SIG-M5 (cell line): ENCODE results near the gene OVCA2.
"Not testable (repeated sequence)": the region's sequence is repeated elsewhere in the genome, so short reads cannot be mapped to it uniquely, and the experiment has no call there.

Experiments used
- DNase-seq: peaks from one replicate; lab custom pipeline; 2025; lab: John Stamatoyannopoulos, UW

OVCA2 gene

DNA sequence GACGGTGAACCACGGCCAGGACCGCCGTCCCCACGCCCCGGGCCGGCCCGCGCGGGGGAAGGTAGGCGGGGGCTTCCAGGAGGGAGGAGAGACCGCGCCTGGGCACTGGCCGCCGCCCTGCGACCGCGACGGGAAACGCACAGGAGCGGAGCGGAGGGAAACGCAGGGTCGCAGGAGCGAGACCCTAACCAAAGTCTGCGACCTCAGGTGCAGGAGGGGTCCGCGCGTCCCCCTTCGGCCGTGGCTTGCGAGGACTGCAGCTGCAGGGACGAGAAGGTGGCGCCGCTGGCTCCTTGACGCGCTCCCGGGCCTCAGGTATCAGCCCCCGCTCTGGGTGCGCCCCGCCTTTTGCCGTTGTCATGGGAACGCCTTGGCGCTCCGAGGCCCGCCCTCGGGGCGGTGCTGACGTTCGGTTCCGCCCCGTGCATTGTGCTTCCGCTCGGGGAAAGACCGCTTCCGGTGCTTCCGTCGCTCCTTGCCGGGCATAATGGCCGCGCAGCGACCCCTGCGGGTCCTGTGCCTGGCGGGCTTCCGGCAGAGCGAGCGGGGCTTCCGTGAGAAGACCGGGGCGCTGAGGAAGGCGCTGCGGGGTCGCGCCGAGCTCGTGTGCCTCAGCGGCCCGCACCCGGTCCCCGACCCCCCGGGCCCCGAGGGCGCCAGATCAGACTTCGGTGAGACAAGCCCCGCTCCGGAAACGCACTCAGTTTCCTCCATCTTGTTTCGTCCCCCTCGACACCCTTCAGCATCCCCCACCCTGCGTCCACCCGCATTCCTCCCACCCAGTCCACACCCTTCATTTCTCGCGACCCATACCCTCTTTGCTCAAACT, at the start of gene OVCA2:
OVCA2 (plus strand) TSS at position 462 of the 829 bp plus-strand sequence; CDS start at position 488, 26 bp downstream.
- DNase-seq, result peak; percentile 43

DNA sequence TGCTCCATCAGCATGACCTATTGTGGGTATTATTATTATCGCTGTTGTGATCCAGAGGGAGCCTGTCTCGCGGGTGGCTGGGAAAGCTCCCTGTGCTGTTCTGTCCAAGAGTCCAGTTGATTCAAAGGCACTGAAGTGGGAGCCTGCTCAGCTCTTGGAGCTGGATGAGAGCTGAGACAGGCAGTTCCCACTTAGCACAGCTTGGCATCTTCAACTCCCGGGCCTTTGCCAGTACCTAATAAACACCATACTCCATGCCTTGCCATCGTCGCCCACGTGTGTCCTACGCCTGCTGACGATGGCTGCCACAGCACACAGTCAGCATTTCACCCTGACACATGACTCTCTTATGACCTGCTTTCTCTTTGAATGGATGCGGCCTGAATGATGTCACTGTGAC, 49.3 kb upstream of the OVCA2 start:
- DNase-seq, result no peak

DNA sequence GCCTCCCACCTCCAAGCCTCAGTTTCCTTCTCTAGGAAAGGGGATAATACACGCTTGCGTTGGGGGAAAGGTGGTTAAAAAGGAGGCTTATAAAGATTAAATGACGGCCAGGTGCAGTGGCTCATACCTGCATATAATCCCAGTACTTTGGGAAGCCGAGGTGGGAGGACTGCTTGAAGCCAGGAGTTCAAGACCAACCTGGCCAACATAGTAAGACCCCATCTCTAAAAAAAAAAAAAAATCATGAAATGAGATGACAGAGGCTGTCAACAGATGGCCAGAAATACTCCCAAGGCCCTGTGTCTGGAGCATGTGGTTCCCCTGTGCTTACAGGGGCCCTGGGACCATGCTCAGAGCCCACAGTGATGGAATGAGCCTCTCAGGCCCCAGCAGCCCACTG, 47.1 kb upstream of the OVCA2 start:
- DNase-seq, result no peak

DNA sequence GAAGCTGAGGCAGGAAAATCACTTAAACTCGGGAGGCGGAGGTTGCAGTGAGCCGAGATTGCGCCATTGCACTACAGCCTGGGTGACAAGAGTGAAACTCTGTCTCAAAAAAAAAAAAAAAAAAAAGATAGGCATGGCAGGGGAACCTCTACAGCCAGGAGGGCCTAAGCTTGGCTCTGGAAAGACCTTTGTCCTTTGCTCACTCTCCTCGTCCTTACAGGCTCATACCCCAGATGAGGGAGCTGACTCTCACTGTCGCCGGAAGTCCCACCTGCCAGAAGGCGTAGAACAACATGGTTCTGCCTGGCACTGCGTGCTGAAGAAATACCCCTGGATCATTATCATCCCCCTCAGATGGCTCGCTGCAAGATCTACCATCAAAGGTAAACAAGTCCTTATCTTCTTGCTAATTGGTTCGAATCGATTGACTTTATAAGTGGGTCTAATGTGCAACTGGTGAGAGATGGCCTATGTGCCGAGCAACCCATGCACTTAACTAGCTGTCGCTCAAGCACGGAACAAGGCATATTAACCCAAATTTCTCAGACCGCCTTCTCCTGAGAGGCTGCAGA, 46.4 kb upstream of the OVCA2 start:
- DNase-seq, result no peak

DNA sequence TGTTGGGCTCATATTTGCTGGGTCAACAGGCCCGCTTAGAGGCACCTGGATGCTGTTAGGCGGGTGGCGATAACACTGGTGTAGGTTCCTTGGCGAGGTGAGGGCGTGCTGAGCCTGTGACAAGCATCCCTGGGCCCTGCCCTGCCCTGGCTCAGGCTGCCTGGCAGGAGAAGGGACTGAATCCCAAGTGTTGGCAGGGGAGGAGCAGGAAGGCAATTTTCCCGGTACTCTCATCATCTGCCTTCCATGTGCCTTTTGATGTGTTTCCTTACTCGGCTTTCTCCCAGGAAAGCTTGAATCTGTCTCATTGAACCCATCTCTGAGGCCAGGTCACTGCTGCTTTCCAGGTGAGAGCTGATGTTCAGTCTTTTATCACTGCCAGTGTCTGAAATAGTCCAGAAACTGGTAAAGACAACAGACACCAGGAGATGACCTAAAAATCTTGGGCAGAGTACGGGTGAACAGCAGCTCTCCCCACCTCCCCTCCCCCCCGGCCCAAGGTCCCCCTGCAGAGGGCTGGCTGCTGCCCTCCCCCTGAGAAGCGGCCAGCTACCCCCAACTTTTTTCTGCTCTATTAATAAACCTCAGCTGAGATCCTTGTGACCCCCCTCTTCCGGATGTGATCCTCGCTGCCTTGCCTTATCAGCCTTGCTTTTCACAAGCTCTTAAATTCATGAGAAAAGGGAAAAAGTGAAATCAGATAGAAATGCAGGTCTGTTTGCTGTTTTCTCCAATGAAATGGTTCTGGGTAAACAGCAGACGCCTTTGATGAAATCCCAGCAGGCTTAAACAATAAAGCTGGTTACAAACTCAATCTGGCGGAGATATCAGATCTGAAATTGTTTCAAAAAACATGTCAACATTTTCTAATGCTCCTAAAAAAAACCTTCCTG, 45.7 kb upstream of the OVCA2 start:
- no peak for DNase-seq

DNA sequence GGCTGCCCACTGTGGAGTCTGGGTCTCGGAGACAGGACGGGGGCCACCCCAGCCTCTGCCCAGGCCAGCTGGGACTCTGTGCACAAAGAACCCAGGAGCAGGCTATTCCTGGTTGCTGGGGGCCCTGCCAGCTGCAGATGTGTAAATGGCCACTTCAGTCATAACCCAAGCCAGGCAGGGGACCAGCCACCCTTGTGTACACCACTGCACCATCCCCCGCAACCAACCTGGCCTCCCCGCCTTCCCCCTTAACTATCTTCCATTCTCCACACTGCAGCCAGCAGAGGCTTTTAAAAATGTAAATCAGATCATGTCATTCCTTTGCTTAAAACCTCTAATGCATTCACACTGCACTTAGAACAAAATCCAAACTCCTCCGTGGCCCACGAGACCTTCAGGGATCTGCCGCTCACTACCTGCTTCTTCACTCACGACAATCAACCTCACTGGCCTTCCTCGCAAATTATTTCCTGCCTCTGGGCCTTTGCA, 45.0 kb upstream of the OVCA2 start:
- DNase-seq, result no peak

DNA sequence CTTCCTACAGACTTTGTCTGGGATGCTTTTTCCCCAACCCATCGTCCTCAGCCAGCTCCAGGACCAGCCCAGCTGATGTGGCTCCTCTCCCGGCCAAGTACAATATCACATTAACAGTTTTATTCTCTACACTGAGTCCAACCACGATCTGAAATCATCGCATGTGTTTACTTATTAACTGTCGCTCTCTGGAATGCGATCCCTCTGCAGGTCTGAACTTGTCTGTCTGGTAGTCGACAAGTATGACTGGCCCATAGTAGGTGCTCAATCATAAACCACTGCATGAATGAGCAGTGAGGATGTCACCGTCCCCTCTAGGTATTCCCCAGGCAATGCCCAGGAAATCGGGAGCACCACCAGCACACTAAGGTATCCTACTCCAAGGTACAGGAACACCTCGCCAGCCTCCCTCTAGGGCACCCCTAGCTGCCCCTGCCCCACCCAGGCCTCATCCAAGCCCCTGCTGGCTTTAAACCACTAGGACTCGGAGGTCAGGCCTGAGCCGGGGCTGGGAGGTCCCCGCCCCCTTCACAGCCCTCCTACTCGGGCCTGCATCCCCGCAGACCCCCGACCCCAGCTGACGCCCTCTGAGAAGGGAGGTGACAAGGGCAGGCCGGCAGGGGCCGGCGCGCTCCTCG, 44.4 kb upstream of the OVCA2 start:
- no peak for DNase-seq

DNA sequence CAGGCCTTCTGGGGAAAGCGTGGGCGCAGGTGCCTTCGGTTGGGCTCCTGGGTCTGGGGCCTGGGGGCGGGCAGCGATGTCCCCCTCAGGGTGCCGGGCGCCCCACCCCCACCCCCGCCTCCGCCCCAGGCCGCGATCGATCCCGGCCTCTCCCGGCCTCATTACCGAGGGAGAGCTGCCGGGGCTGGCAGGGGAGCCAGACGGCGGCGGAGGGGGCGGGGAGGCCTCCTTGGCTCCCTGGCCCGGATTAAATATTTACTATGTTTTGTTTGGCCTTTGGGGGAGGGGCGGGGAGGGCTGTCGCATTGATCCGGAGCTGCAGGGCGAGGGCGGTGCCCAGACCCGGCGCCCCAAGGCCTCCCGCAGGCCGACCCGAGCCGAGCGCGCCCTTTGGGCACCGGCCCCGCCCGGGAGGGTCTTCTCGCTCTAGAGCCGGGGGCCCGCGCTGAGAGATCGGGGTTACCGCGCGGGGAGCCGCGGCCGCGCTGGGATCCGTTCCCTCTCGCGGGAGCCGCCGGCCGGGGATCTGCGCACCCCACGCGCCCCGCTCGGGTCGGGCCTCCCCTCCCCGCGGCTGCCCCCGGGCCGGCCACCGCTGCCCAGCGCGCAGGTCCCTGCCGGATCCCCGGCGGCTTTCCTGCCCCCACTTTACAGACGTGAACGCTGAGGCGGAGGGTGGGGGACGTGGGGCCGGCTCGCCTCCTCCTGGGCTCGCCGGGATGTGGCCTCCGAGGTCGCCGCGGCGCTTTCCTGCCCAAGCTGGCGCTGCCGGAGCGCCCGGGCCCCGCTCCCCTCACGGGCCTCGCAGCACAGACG, 43.7 kb upstream of the OVCA2 start:
- no peak for DNase-seq

DNA sequence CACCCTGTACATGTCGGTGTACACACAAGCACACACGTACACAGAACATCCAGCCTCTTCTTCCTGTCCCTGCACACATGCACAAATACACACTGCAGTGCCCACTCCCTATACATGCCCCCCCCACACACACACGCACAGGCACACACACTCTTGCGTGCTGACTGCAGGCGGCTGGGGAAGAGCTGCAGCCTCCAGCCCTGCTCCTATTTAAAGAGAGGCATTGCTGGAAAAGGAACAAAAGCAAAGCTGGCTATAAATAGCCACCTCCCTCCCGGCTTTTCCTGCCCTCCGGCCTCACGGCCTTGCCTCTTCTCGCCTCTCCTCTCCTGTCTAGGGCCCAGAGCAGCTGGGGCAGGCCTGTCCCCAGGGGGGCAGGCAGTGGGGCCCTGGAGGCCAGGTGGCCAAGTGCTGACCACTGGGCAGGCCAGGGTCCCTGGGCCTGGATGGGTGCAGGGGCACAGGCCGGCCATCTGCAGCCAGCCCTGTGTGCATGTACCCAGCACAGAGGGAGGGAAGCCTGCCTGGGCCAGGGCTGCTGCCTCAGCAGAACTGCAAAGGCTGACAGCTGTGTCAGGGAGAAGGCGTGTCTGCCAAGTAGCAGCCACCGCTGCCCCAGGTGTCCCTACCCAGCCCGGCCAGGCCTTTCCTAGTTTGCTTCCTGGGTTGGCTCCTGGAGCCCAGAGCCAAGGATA, 42.1 kb upstream of the OVCA2 start:
- no peak for DNase-seq

DNA sequence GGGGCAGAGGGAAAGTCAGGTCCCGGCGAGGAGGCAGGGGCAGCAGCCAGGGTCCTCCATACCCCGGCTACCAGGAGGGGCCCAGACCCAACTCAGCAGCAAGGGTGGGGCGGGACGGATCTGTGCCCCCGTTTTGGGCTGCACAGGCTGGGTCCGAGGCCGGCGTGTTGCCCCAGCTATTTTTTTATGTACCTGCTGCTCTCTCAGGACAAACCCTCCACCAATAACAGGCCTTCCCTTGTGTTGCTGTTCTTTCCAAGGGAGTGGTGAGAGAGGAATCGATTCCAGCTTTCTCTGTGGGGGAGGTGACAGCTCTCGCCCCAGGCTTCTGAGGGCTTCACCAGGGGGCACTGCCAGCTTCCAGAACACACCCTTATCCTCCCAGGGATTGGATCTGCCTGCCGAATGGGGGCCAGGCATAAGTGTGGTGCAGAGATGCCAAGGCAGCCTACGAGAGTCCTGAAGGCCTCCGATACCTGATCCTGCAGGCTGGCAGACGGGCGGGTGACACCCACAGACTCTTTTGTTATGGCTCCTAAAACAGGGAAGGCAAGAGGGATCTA, 39.0 kb upstream of the OVCA2 start:
- no peak for DNase-seq

DNA sequence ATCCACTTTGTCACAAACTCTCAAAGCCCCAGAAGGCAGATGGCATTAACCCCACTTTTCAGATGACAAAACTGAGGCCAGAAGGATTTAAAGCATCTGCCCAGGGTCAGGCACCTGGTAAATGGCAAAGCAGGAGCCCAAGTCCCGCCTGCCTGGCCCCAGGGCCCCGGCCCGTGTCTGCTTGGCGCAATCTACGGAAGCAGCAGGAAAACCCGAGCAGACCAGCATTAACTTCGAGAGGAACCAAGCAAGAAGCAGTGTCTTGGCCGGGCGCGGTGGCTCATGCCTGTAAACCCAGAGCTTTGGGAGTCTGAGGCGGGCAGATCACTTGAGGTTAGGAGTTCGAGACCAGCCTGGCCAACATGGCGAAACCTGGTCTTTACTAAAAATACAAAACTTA, 38.3 kb upstream of the OVCA2 start:
- no peak for DNase-seq

DNA sequence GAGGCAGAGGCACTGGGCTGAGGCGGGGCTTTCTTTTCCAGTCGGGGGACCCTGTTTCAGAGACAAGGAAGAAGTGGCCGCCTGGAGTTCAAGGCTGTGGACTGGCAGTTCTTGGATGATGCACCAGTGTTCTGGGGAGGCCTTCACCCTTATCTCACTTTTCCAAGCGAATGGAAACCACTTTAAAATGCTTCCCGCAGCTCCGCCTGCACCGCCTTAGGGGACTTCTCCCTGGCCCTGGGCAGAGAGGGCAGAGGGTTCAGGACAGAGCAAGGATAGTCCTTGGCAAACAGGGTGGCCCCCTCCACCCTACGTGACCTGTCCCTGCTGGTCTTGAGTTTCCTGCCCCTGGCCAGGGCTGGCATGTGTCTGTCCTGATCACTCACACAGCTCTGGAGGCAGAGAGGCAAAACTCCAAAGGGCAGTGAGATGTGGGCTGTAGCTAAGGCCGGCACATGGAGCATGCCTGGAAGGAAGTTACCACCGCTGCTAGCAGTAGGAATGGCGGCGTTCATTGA, 37.3 kb upstream of the OVCA2 start:
- DNase-seq, result no peak

DNA sequence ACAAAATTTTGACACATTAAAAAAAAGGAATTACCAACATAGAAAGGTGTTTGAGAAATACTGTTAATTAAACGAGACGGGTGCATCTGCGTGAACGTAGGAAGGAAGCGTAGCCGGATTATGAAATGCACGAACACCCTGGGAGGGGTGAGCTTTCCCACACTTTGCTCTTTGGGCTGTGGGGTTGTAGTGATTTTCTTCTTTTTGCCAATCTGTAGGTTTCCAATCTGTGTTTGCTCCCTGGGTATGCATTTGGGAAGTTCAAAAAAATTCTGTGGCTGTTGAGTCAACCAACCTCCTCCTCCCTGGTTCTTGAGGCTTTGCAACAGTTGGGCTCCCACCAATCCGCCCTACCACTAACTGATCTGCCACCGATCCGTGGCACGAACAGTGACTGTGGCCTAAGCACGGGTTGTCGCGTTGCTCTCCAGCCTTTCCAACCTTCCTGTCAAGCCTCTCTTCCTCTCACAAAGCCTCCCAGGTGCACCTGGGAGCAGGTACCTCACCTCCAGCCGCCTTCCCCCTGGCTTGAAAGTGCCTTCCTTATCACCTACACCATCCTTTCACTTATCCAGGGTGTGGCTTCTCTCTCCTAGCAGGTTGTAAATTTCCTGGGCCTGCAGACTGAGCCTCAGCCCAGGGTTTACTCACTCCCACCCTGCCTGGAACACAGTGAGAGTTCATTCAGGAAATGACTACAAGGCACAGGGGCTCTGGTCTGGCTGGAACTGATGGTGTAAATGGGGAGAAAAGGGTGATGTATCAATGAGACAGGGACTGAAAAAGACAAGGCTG, 33.3 kb upstream of the OVCA2 start:
- DNase-seq, result no peak

DNA sequence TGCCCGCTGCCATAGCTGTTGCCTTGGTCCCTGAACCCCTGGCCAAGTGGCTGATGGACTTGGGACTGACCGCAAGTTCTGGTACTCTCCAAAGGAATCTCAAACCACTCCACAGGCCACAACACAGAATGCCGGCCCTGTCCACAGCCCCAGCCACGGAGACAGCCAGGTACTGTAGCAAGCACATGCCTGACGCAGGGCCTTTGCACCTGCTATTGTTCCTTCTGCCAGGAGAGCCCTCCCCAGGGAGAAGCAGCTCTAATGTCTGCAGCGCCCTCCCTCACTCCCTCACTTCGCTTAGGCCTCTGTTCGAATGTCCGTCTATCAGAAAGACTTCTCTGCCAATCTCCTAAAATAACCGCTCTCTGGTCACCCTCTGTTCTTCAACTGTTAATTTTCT, 32.1 kb upstream of the OVCA2 start:
- DNase-seq, result no peak

DNA sequence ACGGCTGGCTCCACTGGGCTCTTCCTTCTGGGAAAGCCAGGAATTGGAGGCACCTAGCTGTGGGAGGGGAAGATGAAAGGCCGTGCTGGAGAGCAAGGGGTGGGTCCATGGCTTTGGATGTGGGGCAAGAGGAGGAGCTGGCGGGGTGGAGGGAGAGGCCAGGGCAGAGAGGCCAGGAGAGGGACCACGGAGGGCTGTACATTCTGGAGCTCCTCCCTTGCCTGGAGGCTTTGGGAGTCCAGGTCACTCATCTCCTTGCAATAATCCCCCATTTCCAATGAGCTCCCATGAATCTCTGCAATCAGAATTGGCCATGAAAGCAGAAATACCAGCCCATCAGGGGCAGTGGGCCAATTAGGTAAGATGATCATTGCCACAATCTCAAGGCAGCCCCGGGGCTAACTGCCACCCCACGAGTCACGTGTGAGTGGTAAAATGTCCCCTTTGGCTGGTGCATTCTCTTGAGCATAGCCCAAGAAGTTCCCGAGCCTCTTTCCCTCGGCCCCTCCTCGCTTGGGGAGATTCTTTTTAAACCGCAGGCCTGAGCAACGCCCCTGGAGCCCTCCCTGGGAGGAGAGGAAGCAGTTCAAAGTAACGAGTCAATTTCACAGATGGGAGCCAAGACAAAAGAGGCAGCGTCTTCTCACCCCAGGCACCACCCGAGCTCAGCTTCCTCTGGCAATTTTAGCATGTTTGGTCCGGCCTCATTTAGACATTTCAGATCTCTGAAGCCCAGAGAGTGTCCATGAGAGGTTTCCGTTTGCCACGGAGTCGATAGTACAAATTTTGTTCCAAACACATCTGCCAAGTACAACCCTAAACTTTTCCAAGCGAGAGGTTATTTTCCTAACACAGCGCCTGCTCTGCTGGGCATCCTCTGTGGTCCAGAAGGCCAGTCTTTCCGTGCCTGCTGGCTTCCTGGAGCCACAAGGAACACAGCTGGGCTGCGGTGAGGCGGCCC, 30.1 kb upstream of the OVCA2 start:
- no peak for DNase-seq

DNA sequence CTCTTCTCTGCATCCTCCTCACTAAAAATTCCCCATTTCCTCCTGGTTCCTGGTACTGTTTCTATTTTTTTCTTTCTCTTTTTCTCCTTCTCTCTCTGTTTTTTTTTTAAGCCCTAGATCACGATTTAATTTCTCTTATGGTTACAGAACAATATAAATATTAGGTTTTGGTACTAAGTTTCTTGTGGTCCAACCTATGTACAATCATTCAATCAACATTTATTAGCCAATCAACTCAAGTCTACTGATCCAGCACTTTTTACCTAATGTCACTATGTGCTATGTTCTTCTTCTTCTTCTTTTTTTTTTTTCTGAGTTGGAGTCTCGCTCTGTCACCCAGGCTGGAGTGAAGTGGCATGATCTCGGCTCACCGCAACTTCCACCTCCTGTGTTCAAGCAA, 29.3 kb upstream of the OVCA2 start:
- DNase-seq, result no peak

DNA sequence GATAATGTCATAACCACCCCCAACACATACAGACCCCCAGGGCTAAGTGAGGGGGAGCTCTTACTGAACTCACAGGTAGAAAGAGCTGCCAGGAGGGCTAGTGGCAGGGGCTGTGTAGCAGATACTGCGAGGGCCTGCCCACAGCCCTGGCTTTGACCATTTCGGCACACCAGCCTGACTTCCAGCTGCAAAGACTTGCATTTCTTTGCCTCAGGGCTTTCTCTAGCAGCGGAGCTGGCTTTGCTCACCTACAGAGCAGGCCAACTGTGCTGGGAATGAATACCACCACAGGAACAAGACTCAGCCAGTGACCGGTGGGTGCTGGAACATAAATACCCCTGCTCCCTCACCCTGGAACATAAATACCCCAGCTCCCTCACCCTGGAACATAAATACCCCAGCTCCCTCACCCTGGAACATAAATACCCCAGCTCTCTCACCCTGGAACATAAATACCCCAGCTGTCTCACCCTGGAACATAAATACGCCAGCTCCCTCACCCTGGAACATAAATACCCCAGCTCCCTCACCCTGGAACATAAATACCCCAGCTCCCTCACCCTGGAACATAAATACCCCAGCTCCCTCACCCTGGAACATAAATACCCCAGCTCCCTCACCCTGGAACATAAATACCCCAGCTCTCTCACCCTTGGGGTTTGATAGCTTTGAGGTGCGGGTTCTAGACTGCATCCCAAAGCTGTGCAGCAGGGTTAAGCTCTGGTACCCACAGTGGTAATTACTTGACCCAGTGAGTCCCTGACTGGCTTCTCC, 28.4 kb upstream of the OVCA2 start:
- not testable (repeated sequence) for DNase-seq
